Activated CD8-positive, alpha-beta T cell treated with anti-CD3 and anti-CD28 coated beads for 36 hours (primary cell): ENCODE results near the gene PCSK5. TPM values are rescaled to one million over a fixed set of nuclear protein-coding genes. Genes with fewer than 3 reads are reported as not detected.

Source experiments
- ATAC-seq: fragments of 200-7000 bp; cut with Tn5 transposase; one replicate; pipeline ENCODE4 v1.10.0; 2021; ENCODE audit warnings: mild to moderate bottlenecking, moderate library complexity
- CTCF ChIA-PET: fragments of 350-600 bp; sonication (Branson Sonifier 250); formaldehyde crosslinking; loops from one replicate; lab custom pipeline; 2021; ENCODE audit warnings: antibody characterized with exemption; lab: Charles Lee
- POLR2A ChIA-PET: fragments of 350-600 bp; sonication (Branson Sonifier 250); formaldehyde crosslinking; loops from one replicate; lab custom pipeline; 2021; ENCODE audit warnings: antibody characterized with exemption; lab: Charles Lee
- DNase-seq: peaks from one replicate; pipeline ENCODE4 v3.0.0-alpha.2; 2020
- H3K27ac Mint-ChIP-seq: one replicate; pipeline ENCODE4 v1.8.0; 2021; ENCODE audit warnings: mild to moderate bottlenecking, mixed read lengths
- H3K27me3 Mint-ChIP-seq: one replicate; pipeline ENCODE4 v1.8.0; 2021; ENCODE audit warnings: mixed read lengths
- H3K36me3 Mint-ChIP-seq: one replicate; pipeline ENCODE4 v1.8.0; 2021; ENCODE audit warnings: low read depth, mixed read lengths
- H3K4me1 Mint-ChIP-seq: one replicate; pipeline ENCODE4 v1.8.0; 2021; ENCODE audit warnings: low read depth, mixed read lengths
- H3K4me3 Mint-ChIP-seq: one replicate; pipeline ENCODE4 v1.8.0; 2021; ENCODE audit warnings: mild to moderate bottlenecking, moderate library complexity, mixed read lengths
- H3K9me3 Mint-ChIP-seq: one replicate; pipeline ENCODE4 v1.8.0; 2021; ENCODE audit warnings: mixed read lengths
- CTCF ChIP-seq: fragments of 200-600 bp; IDR thresholded peaks from one replicate; pipeline ENCODE4 v1.8.0; 2022; ENCODE audit warnings: antibody characterized with exemption, mild to moderate bottlenecking
- intact Hi-C: fragments of 100-400 bp; cut with micrococcal nuclease; formaldehyde crosslinking; loops from one replicate; pipeline ENCODE4 v1.10.0; 2022
- total RNA-seq, 2 experiments: library from RNA; stranded (reverse); gene quantifications; one replicate each; pipeline ENCODE4 v1.2.3, GENCODE V29; 2021

The PCSK5 gene
- total RNA-seq, 2 experiments from 2014 or later = 4.7 to 5.2 TPM

- H3K4me3 Mint-ChIP-seq = no peak overlapping the region
- ChIA-PET POLR2A (no interaction called here), CTCF (interaction anchor here (1.1 to 4.6 kb wide), 2 partner anchors 8 to 422 kb away, joined by 3 to 24 read pairs; no protein-coding TSS in a partner anchor)
- no peaks in the 10 kb centered on the region for H3K36me3 Mint-ChIP-seq
- H3K4me1 Mint-ChIP-seq = peaks cover 4% of the 10 kb centered on the region
- H3K27me3 Mint-ChIP-seq = no peaks in the 10 kb centered on the region
- H3K9me3 Mint-ChIP-seq = no peaks in the 10 kb centered on the region
- no peak for TF ChIP-seq CTCF
- no peak overlapping the region for H3K27ac Mint-ChIP-seq
- DNase-seq = no peak
- intact Hi-C loops = loop anchor here (10.0 kb wide), 1 partner anchor 428 kb away; no protein-coding TSS in a partner anchor
- no peak for ATAC-seq
Observed at GRCh38 chr9:76292658-76293057, 402.2 kb downstream of the PCSK5 start.

GRCh38 chr9:76294301-76294700 lies 403.8 kb downstream of the PCSK5 start:
- intact Hi-C loops = loop anchor here (10.0 kb wide), 1 partner anchor 430 kb away; no protein-coding TSS in a partner anchor
- ChIA-PET POLR2A (no interaction called here), CTCF (no interaction called here)
- ATAC-seq (no peak), DNase-seq (no peak)
- Mint-ChIP-seq H3K27ac (no peak overlapping the region), H3K4me1 (peaks cover 4% of the 10 kb centered on the region), H3K27me3 (no peaks in the 10 kb centered on the region), H3K4me3 (no peak overlapping the region), H3K36me3 (no peaks in the 10 kb centered on the region), H3K9me3 (no peaks in the 10 kb centered on the region)
- no peak for TF ChIP-seq CTCF

- peaks cover 4% of the 10 kb centered on the region for H3K4me1 Mint-ChIP-seq
- no peaks in the 10 kb centered on the region for H3K36me3 Mint-ChIP-seq
- H3K27me3 Mint-ChIP-seq = no peaks in the 10 kb centered on the region
- no peak overlapping the region for H3K4me3 Mint-ChIP-seq
- TF ChIP-seq CTCF = no peak
- no peaks in the 10 kb centered on the region for H3K9me3 Mint-ChIP-seq
- CTCF ChIA-PET = interaction anchor here (1.7 kb wide), 1 partner anchor 11 kb away, joined by 6 read pairs; no protein-coding TSS in a partner anchor
- POLR2A ChIA-PET = no interaction called here
- intact Hi-C loops = loop anchor here (10.0 kb wide), 1 partner anchor 432 kb away; no protein-coding TSS in a partner anchor
- no peak overlapping the region for H3K27ac Mint-ChIP-seq
- no peak for DNase-seq
- no peak for ATAC-seq
Observed at GRCh38 chr9:76296561-76297310, 406.3 kb downstream of the PCSK5 start.

- intact Hi-C loops = loop anchor here (10.0 kb wide), 1 partner anchor 433 kb away; no protein-coding TSS in a partner anchor
- ChIA-PET POLR2A (no interaction called here), CTCF (interaction anchor here (1.3 to 7.0 kb wide), 3 partner anchors 10 to 431 kb away, joined by 3 to 34 read pairs (median 6); no protein-coding TSS in a partner anchor)
- no peaks in the 10 kb centered on the region for H3K36me3 Mint-ChIP-seq
- no peak for TF ChIP-seq CTCF
- no peaks in the 10 kb centered on the region for H3K27me3 Mint-ChIP-seq
- H3K27ac Mint-ChIP-seq = no peak overlapping the region
- no peaks in the 10 kb centered on the region for H3K9me3 Mint-ChIP-seq
- peaks cover 4% of the 10 kb centered on the region for H3K4me1 Mint-ChIP-seq
- ATAC-seq (no peak), DNase-seq (no peak)
- H3K4me3 Mint-ChIP-seq = no peak overlapping the region
Observed at GRCh38 chr9:76297721-76298239, 407.3 kb downstream of the PCSK5 start.
